Body of pancreas (tissue), 4 donors: Measurements from ENCODE around the gene EHMT1.

ENCODE experiments used
- POLR2A ChIP-seq, 3 donors: fragments of 450-650 bp; IDR thresholded peaks; one replicate each; pipeline ENCODE4 v1.6.1; 2016; ENCODE audit warnings: antibody characterized with exemption in 3 of 3, mild to moderate bottlenecking in 2 of 3
- TF ChIP-seq, protein P1 (sequence below), 7 experiments: fragments of 450-650 bp in 4 of 7; fragments of 200-600 bp in 3 of 7; sonication (generic) in 3 of 7; IDR thresholded peaks; one replicate each; pipeline ENCODE4 v1.5.1; 2016 to 2019; ENCODE audit warnings: antibody characterized with exemption in 7 of 7

DNA sequence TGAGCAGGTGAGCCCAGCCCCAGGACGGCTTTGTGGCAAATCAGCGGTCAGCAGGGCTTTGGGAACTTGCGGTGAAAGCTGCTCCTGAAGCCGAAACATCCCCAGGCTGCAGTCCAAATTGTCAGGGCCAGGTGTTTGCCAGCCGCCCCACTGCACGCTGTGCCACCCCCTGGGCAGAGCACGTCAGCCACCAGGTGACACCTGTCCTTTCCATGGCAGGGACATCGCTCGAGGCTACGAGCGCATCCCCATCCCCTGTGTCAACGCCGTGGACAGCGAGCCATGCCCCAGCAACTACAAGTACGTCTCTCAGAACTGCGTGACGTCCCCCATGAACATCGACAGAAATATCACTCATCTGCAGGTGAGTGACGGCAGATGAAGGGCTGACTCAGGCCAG lies 194.4 kb downstream of the EHMT1 start:
- TF ChIP-seq, protein P1, sequence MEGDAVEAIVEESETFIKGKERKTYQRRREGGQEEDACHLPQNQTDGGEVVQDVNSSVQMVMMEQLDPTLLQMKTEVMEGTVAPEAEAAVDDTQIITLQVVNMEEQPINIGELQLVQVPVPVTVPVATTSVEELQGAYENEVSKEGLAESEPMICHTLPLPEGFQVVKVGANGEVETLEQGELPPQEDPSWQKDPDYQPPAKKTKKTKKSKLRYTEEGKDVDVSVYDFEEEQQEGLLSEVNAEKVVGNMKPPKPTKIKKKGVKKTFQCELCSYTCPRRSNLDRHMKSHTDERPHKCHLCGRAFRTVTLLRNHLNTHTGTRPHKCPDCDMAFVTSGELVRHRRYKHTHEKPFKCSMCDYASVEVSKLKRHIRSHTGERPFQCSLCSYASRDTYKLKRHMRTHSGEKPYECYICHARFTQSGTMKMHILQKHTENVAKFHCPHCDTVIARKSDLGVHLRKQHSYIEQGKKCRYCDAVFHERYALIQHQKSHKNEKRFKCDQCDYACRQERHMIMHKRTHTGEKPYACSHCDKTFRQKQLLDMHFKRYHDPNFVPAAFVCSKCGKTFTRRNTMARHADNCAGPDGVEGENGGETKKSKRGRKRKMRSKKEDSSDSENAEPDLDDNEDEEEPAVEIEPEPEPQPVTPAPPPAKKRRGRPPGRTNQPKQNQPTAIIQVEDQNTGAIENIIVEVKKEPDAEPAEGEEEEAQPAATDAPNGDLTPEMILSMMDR (IDR thresholded peaks at IDR 0.05): no peak
- no peak for TF ChIP-seq POLR2A (IDR thresholded peaks at IDR 0.05)
